ENCODE measurements around the gene RNF144A. TPM values are rescaled to one million over a fixed set of nuclear protein-coding genes. Genes with fewer than 3 reads are reported as not detected.
A peak's percentile ranks its signal among the peaks of the same experiment; 100 is the strongest.

Gene RNF144A
- total RNA-seq, 2 donors from 2014 or later: 49.3 to 57.5 TPM

- peak overlapping the region; percentile 14 to 51 for H3K27ac Mint-ChIP-seq
- no peaks in the 10 kb centered on the region for H3K9me3 Mint-ChIP-seq
- DNase-seq (ENCODE audit: low spot score in 2 of 2) (no peak), ATAC-seq (no peak)
- peaks cover 15 to 39% of the 10 kb centered on the region in 2 donors for H3K36me3 Mint-ChIP-seq
These were observed 2.9 kb downstream of the RNF144A start for GRCh38 chr2:6919901-6920742.

- peak overlapping the region; percentile 14 to 51 for H3K27ac Mint-ChIP-seq
- peaks cover 18 to 44% of the 10 kb centered on the region in 2 donors for H3K36me3 Mint-ChIP-seq
- ATAC-seq (no peak), DNase-seq (ENCODE audit: low spot score in 2 of 2) (no peak)
- H3K9me3 Mint-ChIP-seq: no peaks in the 10 kb centered on the region
These were observed 3.5 kb downstream of the RNF144A start for GRCh38 chr2:6920743-6921064.

- H3K9me3 Mint-ChIP-seq: no peaks in the 10 kb centered on the region
- H3K27ac Mint-ChIP-seq: peak overlapping the region in 1 of 2 donors; percentile 8
- ATAC-seq (no peak), DNase-seq (ENCODE audit: low spot score in 2 of 2) (no peak)
- peaks cover 22 to 51% of the 10 kb centered on the region in 2 donors for H3K36me3 Mint-ChIP-seq
These were observed 4.2 kb downstream of the RNF144A start for GRCh38 chr2:6921321-6921922.

- DNase-seq (ENCODE audit: low spot score in 2 of 2): no peak
- Mint-ChIP-seq H3K9me3 (no peaks in the 10 kb centered on the region), H3K36me3 (peaks cover 22 to 59% of the 10 kb centered on the region in 2 donors), H3K27ac (no peak overlapping the region)
- no peak for ATAC-seq
These were observed 5.0 kb downstream of the RNF144A start for GRCh38 chr2:6922201-6922656.

- peaks cover 0 to 4% of the 10 kb centered on the region in 2 donors for H3K9me3 Mint-ChIP-seq
- ATAC-seq (no peak), DNase-seq (ENCODE audit: low spot score in 2 of 2) (no peak)
- peaks cover 25 to 70% of the 10 kb centered on the region in 2 donors for H3K36me3 Mint-ChIP-seq
- H3K27ac Mint-ChIP-seq: no peak overlapping the region
These were observed 6.1 kb downstream of the RNF144A start for GRCh38 chr2:6923319-6923718.

GRCh38 chr2:6924101-6924923 is 7.1 kb downstream of the RNF144A start:
- peaks cover 0 to 10% of the 10 kb centered on the region in 2 donors for H3K9me3 Mint-ChIP-seq
- DNase-seq (ENCODE audit: low spot score in 2 of 2): no peak
- peaks cover 25 to 72% of the 10 kb centered on the region in 2 donors for H3K36me3 Mint-ChIP-seq
- peak overlapping the region in 1 of 2 donors; percentile 85 for H3K27ac Mint-ChIP-seq
- peak in 1 of 2 donors; percentile 20 for ATAC-seq

GRCh38 chr2:6924924-6925409 is 7.8 kb downstream of the RNF144A start:
- no peak for ATAC-seq
- peak overlapping the region in 1 of 2 donors; percentile 36 for H3K27ac Mint-ChIP-seq

GRCh38 chr2:6926071-6926732 is 9.0 kb downstream of the RNF144A start:
- no peak for ATAC-seq
- peaks cover 23 to 70% of the 10 kb centered on the region in 2 donors for H3K36me3 Mint-ChIP-seq

More at GRCh38 chr2:6924924-6925409, 7.8 kb downstream of the RNF144A start:
- Mint-ChIP-seq H3K9me3 (peaks cover 0 to 10% of the 10 kb centered on the region in 2 donors), H3K36me3 (peaks cover 23 to 73% of the 10 kb centered on the region in 2 donors)
- no peak for DNase-seq (ENCODE audit: low spot score in 2 of 2)

GRCh38 chr2:6927186-6927585 is 10.0 kb downstream of the RNF144A start:
- H3K36me3 Mint-ChIP-seq: peaks cover 23 to 77% of the 10 kb centered on the region in 2 donors

More at GRCh38 chr2:6926071-6926732, 9.0 kb downstream of the RNF144A start:
- peaks cover 0 to 10% of the 10 kb centered on the region in 2 donors for H3K9me3 Mint-ChIP-seq
- no peak for DNase-seq (ENCODE audit: low spot score in 2 of 2)
- peak overlapping the region in 1 of 2 donors; percentile 46 for H3K27ac Mint-ChIP-seq

GRCh38 chr2:6927753-6928152 is 10.5 kb downstream of the RNF144A start:
- ATAC-seq: no peak
- Mint-ChIP-seq H3K9me3 (peaks cover 0 to 10% of the 10 kb centered on the region in 2 donors), H3K27ac (no peak overlapping the region), H3K36me3 (peaks cover 23 to 77% of the 10 kb centered on the region in 2 donors)
- no peak for DNase-seq (ENCODE audit: low spot score in 2 of 2)

More at GRCh38 chr2:6927186-6927585, 10.0 kb downstream of the RNF144A start:
- H3K27ac Mint-ChIP-seq: no peak overlapping the region
- peaks cover 0 to 10% of the 10 kb centered on the region in 2 donors for H3K9me3 Mint-ChIP-seq
- ATAC-seq: no peak
- no peak for DNase-seq (ENCODE audit: low spot score in 2 of 2)

GRCh38 chr2:6928452-6928851 is 11.2 kb downstream of the RNF144A start:
- peaks cover 22 to 72% of the 10 kb centered on the region in 2 donors for H3K36me3 Mint-ChIP-seq
- peak overlapping the region; percentile 26 to 81 for H3K27ac Mint-ChIP-seq
- DNase-seq (ENCODE audit: low spot score in 2 of 2) (no peak), ATAC-seq (no peak)
- H3K9me3 Mint-ChIP-seq: peaks cover 0 to 10% of the 10 kb centered on the region in 2 donors

GRCh38 chr2:6929196-6929819 is 12.1 kb downstream of the RNF144A start:
- no peak for DNase-seq (ENCODE audit: low spot score in 2 of 2)
- peak overlapping the region; percentile 26 to 32 for H3K27ac Mint-ChIP-seq

GRCh38 chr2:6930923-6931647 is 13.9 kb downstream of the RNF144A start:
- Mint-ChIP-seq H3K9me3 (peaks cover 0 to 16% of the 10 kb centered on the region in 2 donors), H3K36me3 (peaks cover 10 to 59% of the 10 kb centered on the region in 2 donors)
- no peak for ATAC-seq

More at GRCh38 chr2:6929196-6929819, 12.1 kb downstream of the RNF144A start:
- peaks cover 18 to 64% of the 10 kb centered on the region in 2 donors for H3K36me3 Mint-ChIP-seq
- peak in 1 of 2 donors; percentile 82 for ATAC-seq
- H3K9me3 Mint-ChIP-seq: peaks cover 0 to 10% of the 10 kb centered on the region in 2 donors

GRCh38 chr2:6931753-6932152 is 14.5 kb downstream of the RNF144A start:
- DNase-seq (ENCODE audit: low spot score in 2 of 2): no peak
- no peak overlapping the region for H3K27ac Mint-ChIP-seq
- H3K9me3 Mint-ChIP-seq: peaks cover 0 to 16% of the 10 kb centered on the region in 2 donors
- ATAC-seq: no peak
- peaks cover 10 to 52% of the 10 kb centered on the region in 2 donors for H3K36me3 Mint-ChIP-seq

More at GRCh38 chr2:6930923-6931647, 13.9 kb downstream of the RNF144A start:
- DNase-seq (ENCODE audit: low spot score in 2 of 2): no peak
- no peak overlapping the region for H3K27ac Mint-ChIP-seq

- Mint-ChIP-seq H3K27ac (no peak overlapping the region), H3K36me3 (peaks cover 10 to 48% of the 10 kb centered on the region in 2 donors), H3K9me3 (peaks cover 0 to 16% of the 10 kb centered on the region in 2 donors)
- no peak for ATAC-seq
- DNase-seq (ENCODE audit: low spot score in 2 of 2): no peak
These were observed 15.0 kb downstream of the RNF144A start for GRCh38 chr2:6932206-6932605.

All from activated naive CD4-positive, alpha-beta T cell treated with anti-CD3 and anti-CD28 coated beads, Interleukin-2, amount 50 U/mL, for 72 hours (primary cell).